H1 (cell line): Measurements from ENCODE around the gene TBC1D22A. TPM values are rescaled to one million over a fixed set of nuclear protein-coding genes. Genes with fewer than 3 reads are reported as not detected.

Experiments used
- CTCF ChIA-PET: fragments of 300-600 bp; sonication (Branson Sonifier 250); formaldehyde crosslinking; loops from one replicate; lab custom pipeline; 2021; ENCODE audit not compliant: partially characterized antibody; lab: Charles Lee
- POLR2A ChIA-PET: fragments of 300-600 bp; sonication (Branson Sonifier 250); formaldehyde crosslinking; loops from one replicate; lab custom pipeline; 2021; ENCODE audit warnings: inconsistent platforms; ENCODE audit not compliant: partially characterized antibody; lab: Charles Lee
- DNase-seq, 2 experiments: peaks; one replicate each; pipeline versions ENCODE4 v3.0.0 to v3.0.0-alpha.2; 2010 to 2022; ENCODE audit warnings: low spot score in 2 of 2, low read depth in 1 of 2, mixed read lengths in 1 of 2
- FAIRE-seq: peaks from 2 replicates; lab custom pipeline; 2011; peaks lifted over from hg19 to GRCh38; lab: Jason Lieb, UNC
- H2AFZ ChIP-seq: 2 replicates; pipeline ENCODE4 v1.8.1; 2012; ENCODE audit warnings: low read length, inconsistent platforms
- H2AK5ac ChIP-seq: 2 replicates; pipeline ENCODE4 v1.6.1; 2013; ENCODE audit warnings: low read depth, low read length
- H2BK120ac ChIP-seq: replicated peaks from 2 replicates; pipeline ENCODE3; 2013; ENCODE audit warnings: low read depth, low read length, inconsistent platforms
- H2BK12ac ChIP-seq: 2 replicates; pipeline ENCODE4 v1.6.1; 2013; ENCODE audit warnings: low read depth, low read length
- H2BK15ac ChIP-seq: 2 replicates; pipeline ENCODE4 v1.6.1; 2013; ENCODE audit warnings: low read length
- H2BK20ac ChIP-seq: 2 replicates; pipeline ENCODE4 v1.6.1; 2013; ENCODE audit warnings: low read length
- H2BK5ac ChIP-seq: 2 replicates; pipeline ENCODE4 v1.6.1; 2013; ENCODE audit warnings: low read depth, low read length
- H3K14ac ChIP-seq: 2 replicates; pipeline ENCODE4 v1.6.1; 2013; ENCODE audit warnings: inconsistent platforms; ENCODE audit not compliant: insufficient read length
- H3K18ac ChIP-seq: 2 replicates; pipeline ENCODE4 v1.6.1; 2013; ENCODE audit warnings: low read length; ENCODE audit errors: extremely low read depth
- H3K23ac ChIP-seq: 2 replicates; pipeline ENCODE4 v1.6.1; 2013; ENCODE audit warnings: inconsistent platforms; ENCODE audit not compliant: insufficient read length
- H3K23me2 ChIP-seq: 2 replicates; pipeline ENCODE4 v1.6.1; 2013; ENCODE audit warnings: low read depth, low read length
- H3K27ac ChIP-seq: 2 replicates; pipeline ENCODE4 v1.6.1; 2011; ENCODE audit warnings: low read depth, low read length, inconsistent platforms
- H3K27me3 ChIP-seq, 4 experiments: replicated peaks in 1 of 4; 1 replicate in 1 of 4; 2 replicates in 3 of 4; pipeline versions ENCODE4 v1.6.1 to v1.8.1; 2011 to 2013; ENCODE audit warnings: low read length in 3 of 4, mild to moderate bottlenecking in 3 of 4, inconsistent platforms in 2 of 4, mixed read lengths in 2 of 4, moderate library complexity in 1 of 4; ENCODE audit not compliant: control insufficient read depth in 3 of 4, insufficient read depth in 3 of 4; ENCODE audit errors: extremely low read depth in 1 of 4
- H3K36me3 ChIP-seq, 4 experiments: 2 replicates each; pipeline versions ENCODE4 v1.6.1 to v1.8.1; 2011 to 2013; ENCODE audit warnings: mild to moderate bottlenecking in 4 of 4, low read length in 3 of 4, moderate library complexity in 2 of 4, control low read depth in 1 of 4, inconsistent platforms in 1 of 4; ENCODE audit not compliant: insufficient read depth in 4 of 4, control insufficient read depth in 2 of 4
- H3K4ac ChIP-seq: replicated peaks from 2 replicates; pipeline ENCODE3; 2013; ENCODE audit warnings: low read length, low read depth, mixed read lengths, inconsistent platforms; ENCODE audit not compliant: insufficient read length
- H3K4me1 ChIP-seq, 4 experiments: replicated peaks in 1 of 4; 1 replicate in 1 of 4; 2 replicates in 3 of 4; pipeline versions ENCODE4 v1.6.1 to v1.8.1; 2011 to 2013; ENCODE audit warnings: low read length in 3 of 4, inconsistent platforms in 2 of 4, mixed read lengths in 1 of 4; ENCODE audit not compliant: insufficient read depth in 4 of 4, control insufficient read depth in 3 of 4
- H3K4me2 ChIP-seq, 2 experiments: 2 replicates each; pipeline versions ENCODE4 v1.6.1 to v1.8.1; 2011 to 2013; ENCODE audit warnings: low read depth in 2 of 2, low read length in 2 of 2, control low read depth in 1 of 2, inconsistent platforms in 1 of 2, mild to moderate bottlenecking in 1 of 2; ENCODE audit not compliant: insufficient read depth in 1 of 2
- H3K4me3 ChIP-seq, 4 experiments: fragments of 200-600, 300-600 bp in 1 of 4; sonication (generic), shearing (Covaris generic), sonication (Bioruptor Twin) in 1 of 4; 2 replicates each; pipeline versions ENCODE4 v1.5.1 to v1.8.1; 2011 to 2016; ENCODE audit warnings: low read length in 4 of 4, low read depth in 3 of 4, control low read depth in 2 of 4, inconsistent platforms in 2 of 4, mild to moderate bottlenecking in 2 of 4, mixed read lengths in 1 of 4, moderate library complexity in 1 of 4; ENCODE audit not compliant: insufficient read depth in 2 of 4; ENCODE audit errors: extremely low read depth in 1 of 4
- H3K56ac ChIP-seq: replicated peaks from 2 replicates; pipeline ENCODE3; 2013; ENCODE audit warnings: low read depth, mild to moderate bottlenecking, mixed read lengths, low read length, inconsistent platforms; ENCODE audit not compliant: insufficient read length
- H3K79me1 ChIP-seq: 2 replicates; pipeline ENCODE4 v1.6.1; 2013; ENCODE audit warnings: low read depth, low read length, control low read depth
- H3K79me2 ChIP-seq, 2 experiments: 2 replicates each; pipeline versions ENCODE4 v1.6.1 to v1.8.1; 2012 to 2013; ENCODE audit warnings: low read length in 2 of 2, mild to moderate bottlenecking in 2 of 2, inconsistent platforms in 1 of 2; ENCODE audit not compliant: insufficient read depth in 2 of 2, control insufficient read depth in 1 of 2
- H3K9ac ChIP-seq, 4 experiments: replicated peaks in 1 of 4; 1 replicate in 1 of 4; 2 replicates in 3 of 4; pipeline versions ENCODE4 v1.6.1 to v1.8.1; 2011 to 2013; ENCODE audit warnings: low read depth in 3 of 4, low read length in 3 of 4, control low read depth in 2 of 4, mild to moderate bottlenecking in 2 of 4, moderate library complexity in 2 of 4, inconsistent platforms in 1 of 4; ENCODE audit errors: extremely low read depth in 1 of 4
- H3K9me3 ChIP-seq, 2 experiments: 2 replicates each; pipeline versions ENCODE4 v1.6.1 to v1.8.1; 2012 to 2013; ENCODE audit warnings: mild to moderate bottlenecking in 2 of 2, moderate library complexity in 2 of 2, control low read depth in 1 of 2, inconsistent platforms in 1 of 2, low read depth in 1 of 2, low read length in 1 of 2, mixed read lengths in 1 of 2; ENCODE audit not compliant: insufficient read depth in 2 of 2
- H4K20me1 ChIP-seq, 2 experiments: replicated peaks in 1 of 2; 2 replicates each; pipeline versions ENCODE3 to v1.8.1; 2011 to 2013; ENCODE audit warnings: inconsistent platforms in 2 of 2, low read length in 2 of 2, mild to moderate bottlenecking in 1 of 2; ENCODE audit not compliant: insufficient read depth in 2 of 2, control insufficient read depth in 1 of 2
- H4K5ac ChIP-seq: 2 replicates; pipeline ENCODE4 v1.6.1; 2013; ENCODE audit warnings: low read length, low read depth, mixed read lengths, inconsistent platforms; ENCODE audit not compliant: insufficient read length
- H4K8ac ChIP-seq: 2 replicates; pipeline ENCODE4 v1.8.0; 2013; ENCODE audit warnings: mild to moderate bottlenecking, moderate library complexity, low read length, inconsistent platforms; ENCODE audit not compliant: insufficient read depth; ENCODE audit errors: extremely low read depth
- H4K91ac ChIP-seq: replicated peaks from 2 replicates; pipeline ENCODE3; 2013; ENCODE audit warnings: low read length, mixed read lengths, inconsistent platforms; ENCODE audit not compliant: insufficient read length
- HDAC2 ChIP-seq, 2 experiments: fragments of 300-600 bp in 1 of 2; sonication (generic) in 1 of 2; IDR thresholded peaks; 2 replicates each; pipeline ENCODE4 v1.6.1; 2011 to 2012; ENCODE audit warnings: low read depth in 2 of 2, low read length in 2 of 2, mild to moderate bottlenecking in 2 of 2, moderate library complexity in 2 of 2, borderline replicate concordance in 1 of 2, inconsistent platforms in 1 of 2
- HDAC6 ChIP-seq: IDR thresholded peaks from one replicate; pipeline ENCODE4 v1.7.1; 2012; ENCODE audit warnings: low read depth, mild to moderate bottlenecking, inconsistent platforms, low read length, moderate library complexity
- KDM5A ChIP-seq: fragments of 200-600 bp; IDR thresholded peaks from 2 replicates; pipeline ENCODE4 v1.7.1; 2012; ENCODE audit warnings: mild to moderate bottlenecking, low read length, inconsistent platforms, mixed read lengths
- WGBS, 2 experiments: shearing (Covaris generic) in 1 of 2; methylation state at CpG; one replicate each; pipeline versions ENCODE4 v1.1.6 to v1.1.7; 2013 to 2015; ENCODE audit warnings: low lambda C conversion rate in 2 of 2, mixed read lengths in 2 of 2, inconsistent platforms in 1 of 2, low coverage in 1 of 2, missing lambda C conversion rate in 1 of 2; ENCODE audit not compliant: insufficient replicate concordance in 2 of 2, insufficient coverage in 1 of 2, insufficient read length in 1 of 2; ENCODE audit errors: extremely low coverage in 1 of 2, missing lambda C conversion rate in 1 of 2; 5-methylcytosine and 5-hydroxymethylcytosine counted together
- polyA plus RNA-seq, 7 experiments: library from polyadenylated mRNA; depleted of rRNA in 3 of 7; stranded (reverse) in 5 of 7; unstranded in 2 of 7; fragments of >200 nt in 5 of 7; fragments of 200-250 nt in 2 of 7; gene quantifications; 1 replicate in 5 of 7; 2 replicates in 1 of 7; 4 replicates in 1 of 7; pipeline versions ENCODE4 v1.2.1 to v1.2.3, GENCODE V29; 2011 to 2013; ENCODE audit warnings: missing spikeins in 2 of 7, mixed read lengths in 2 of 7
- total RNA-seq: library from RNA; stranded (reverse); fragmentation: NEBNext Ultra II Directional; extraction: Animal tissue kit (Norgen Biotek cat#: 25700); gene quantifications from 2 replicates; pipeline ENCODE4 v1.2.1, GENCODE V29; 2021

Gene TBC1D22A
- total and polyA plus RNA-seq, 2 of the 8 experiments (the other 6 are each of a cell fraction or from before 2014, with no cell fraction given) = 11.9 to 18.4 TPM

DNA sequence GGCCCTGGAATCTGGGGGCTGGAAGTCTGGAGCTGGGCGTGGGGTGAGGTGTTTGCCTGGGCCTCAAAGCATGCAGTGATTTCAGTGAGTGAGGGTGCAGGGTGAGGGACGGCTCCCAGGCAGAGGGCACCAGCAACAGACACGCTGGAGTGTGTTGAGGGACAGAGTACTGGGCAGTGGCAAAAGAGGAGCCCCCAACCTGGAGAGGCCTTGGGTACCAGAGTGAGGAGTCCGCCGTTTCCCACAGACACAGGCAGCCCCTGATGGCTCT lies 12.0 kb upstream of the TBC1D22A start:
- Histone ChIP-seq H3K79me2 (no peaks in the 10 kb centered on the region), H3K9ac (no peak overlapping the region), H3K18ac (no peak overlapping the region), H3K23me2 (no peaks in the 10 kb centered on the region), H3K4me3 (no peak overlapping the region), H3K9me3 (peaks cover 3 to 8% of the 10 kb centered on the region in 2 experiments; a peak in 3 of 4 replicates), H3K79me1 (no peaks in the 10 kb centered on the region), H4K91ac (no peak overlapping the region), H2BK15ac (no peak overlapping the region), H4K20me1 (no peaks in the 10 kb centered on the region), H3K4me1 (no peaks in the 10 kb centered on the region), H3K36me3 (no peaks in the 10 kb centered on the region), H2BK20ac (no peak overlapping the region), H4K5ac (no peak overlapping the region), H2BK12ac (no peak overlapping the region), H3K4me2 (no peak overlapping the region), H2AFZ (no peak overlapping the region), H3K27ac (no peak overlapping the region), H3K4ac (no peak overlapping the region), H4K8ac (no peak overlapping the region), H3K14ac (no peak overlapping the region), H2BK5ac (no peak overlapping the region), H3K27me3 (peaks cover 0 to 4% (median 2%) of the 10 kb centered on the region in 4 experiments; a peak in 5 of 7 replicates), H3K56ac (no peak overlapping the region), H2BK120ac (no peak overlapping the region), H3K23ac (no peak overlapping the region), H2AK5ac (no peak overlapping the region)
- WGBS, 2 experiments = 83% methylated on average over 5 of the region's 5 CpGs; no CpG with 5 or more reads in 1 of the 2 experiments
- TF ChIP-seq HDAC2 (IDR thresholded peaks at IDR 0.05; ENCODE audit: borderline replicate concordance in 1 of 2, low read depth in 2 of 2, low read length in 2 of 2) = no peak
- TF ChIP-seq KDM5A = no peak
- no peak for TF ChIP-seq HDAC6
- FAIRE-seq (no peak), DNase-seq (no peak)
- ChIA-PET POLR2A (interaction anchor here (1.2 to 4.4 kb wide), 2 partner anchors 8 to 11 kb away, joined by 3 to 25 read pairs; partner anchors contain the start of gene TBC1D22A), CTCF (interaction anchor here (1.3 to 2.9 kb wide), 4 partner anchors 8 to 53 kb away, joined by 4 to 15 read pairs (median 7); partner anchors contain the start of gene TBC1D22A)
